CD14-positive monocyte (primary cell): Measurements from ENCODE around the gene MTHFR. TPM values are rescaled to one million over a fixed set of nuclear protein-coding genes. Genes with fewer than 3 reads are reported as not detected.

ENCODE experiments used
- DNase-seq, 3 donors: peaks; one replicate each; pipeline ENCODE4 v3.0.0-alpha.2; 2011 to 2022
- H2AFZ ChIP-seq: 2 replicates; pipeline ENCODE4 v1.6.0; 2012; ENCODE audit warnings: mild to moderate bottlenecking, low read depth, low read length, inconsistent platforms; ENCODE audit not compliant: insufficient read depth, poor library complexity, severe bottlenecking
- H3K27ac ChIP-seq, 2 donors: 1 replicate in 1 of 2; 2 replicates in 1 of 2; pipeline ENCODE4 v1.5.1; 2012 to 2013; ENCODE audit warnings: low read length in 2 of 2, control low read depth in 1 of 2, inconsistent platforms in 1 of 2, low read depth in 1 of 2, mild to moderate bottlenecking in 1 of 2
- H3K27me3 ChIP-seq, 2 donors: one replicate each; pipeline versions ENCODE4 v1.6.0 to v1.6.1; 2011 to 2013; ENCODE audit warnings: low read length in 2 of 2; ENCODE audit not compliant: control insufficient read depth in 2 of 2, insufficient read depth in 2 of 2
- H3K36me3 ChIP-seq, 2 donors: replicated peaks in 1 of 2; 1 replicate in 1 of 2; 2 replicates in 1 of 2; pipeline versions ENCODE4 v1.5.1 to v1.6.1; 2012 to 2013; ENCODE audit warnings: low read length in 2 of 2, control low read depth in 1 of 2, inconsistent platforms in 1 of 2, mild to moderate bottlenecking in 1 of 2; ENCODE audit not compliant: insufficient read depth in 2 of 2, control insufficient read depth in 1 of 2
- H3K4me1 ChIP-seq, 2 donors: 1 replicate in 1 of 2; 2 replicates in 1 of 2; pipeline versions ENCODE4 v1.5.1 to v1.6.1; 2012 to 2013; ENCODE audit warnings: low read length in 2 of 2, control low read depth in 1 of 2, inconsistent platforms in 1 of 2, mild to moderate bottlenecking in 1 of 2, moderate library complexity in 1 of 2; ENCODE audit not compliant: insufficient read depth in 2 of 2, control insufficient read depth in 1 of 2
- H3K4me2 ChIP-seq: replicated peaks from 2 replicates; pipeline ENCODE3; 2012; ENCODE audit warnings: low read length, moderate library complexity, mild to moderate bottlenecking; ENCODE audit not compliant: poor library complexity, severe bottlenecking; ENCODE audit errors: extremely low read depth
- H3K4me3 ChIP-seq, 3 experiments: fragments of 200-600 bp in 1 of 3; sonication (generic) in 1 of 3; replicated peaks in 1 of 3; 1 replicate in 2 of 3; 2 replicates in 1 of 3; pipeline ENCODE4 v1.5.1; 2011 to 2013; ENCODE audit warnings: low read length in 3 of 3, mild to moderate bottlenecking in 3 of 3, control low read depth in 2 of 3, low read depth in 2 of 3, inconsistent platforms in 1 of 3, moderate library complexity in 1 of 3
- H3K79me2 ChIP-seq: 2 replicates; pipeline ENCODE4 v1.6.0; 2012; ENCODE audit warnings: mild to moderate bottlenecking, control low read depth, inconsistent platforms, low read length, moderate library complexity; ENCODE audit not compliant: insufficient read depth
- H3K9ac ChIP-seq: 2 replicates; pipeline ENCODE4 v1.6.0; 2017; ENCODE audit warnings: low read length, mild to moderate bottlenecking; ENCODE audit not compliant: insufficient read depth, poor library complexity, severe bottlenecking
- H3K9me3 ChIP-seq, 2 donors: replicated peaks in 1 of 2; 1 replicate in 1 of 2; 2 replicates in 1 of 2; pipeline versions ENCODE4 v1.5.1 to v1.6.1; 2012 to 2013; ENCODE audit warnings: low read length in 2 of 2, control low read depth in 1 of 2; ENCODE audit not compliant: control insufficient read depth in 1 of 2, insufficient read depth in 1 of 2
- H4K20me1 ChIP-seq: 2 replicates; pipeline ENCODE4 v1.6.0; 2012; ENCODE audit warnings: mild to moderate bottlenecking, low read length, control low read depth, moderate library complexity; ENCODE audit not compliant: insufficient read depth
- H3K27ac Mint-ChIP-seq, 7 donors: one replicate each; pipeline ENCODE4 v1.8.0; 2020; ENCODE audit warnings: mild to moderate bottlenecking in 7 of 7, mixed read lengths in 7 of 7, moderate library complexity in 6 of 7, inconsistent platforms in 2 of 7
- H3K27me3 Mint-ChIP-seq, 3 donors: one replicate each; pipeline ENCODE4 v1.8.0; 2021 to 2022; ENCODE audit warnings: low read depth in 3 of 3, mild to moderate bottlenecking in 3 of 3, mixed read lengths in 3 of 3, moderate library complexity in 3 of 3, inconsistent platforms in 1 of 3
- H3K36me3 Mint-ChIP-seq, 2 donors: one replicate each; pipeline ENCODE4 v1.8.0; 2020; ENCODE audit warnings: mixed read lengths in 2 of 2, inconsistent platforms in 1 of 2, mild to moderate bottlenecking in 1 of 2
- H3K4me1 Mint-ChIP-seq: one replicate; pipeline ENCODE4 v1.8.0; 2020; ENCODE audit warnings: mild to moderate bottlenecking, mixed read lengths
- H3K4me3 Mint-ChIP-seq, 2 donors: one replicate each; pipeline ENCODE4 v1.8.0; 2020; ENCODE audit warnings: mild to moderate bottlenecking in 2 of 2, mixed read lengths in 2 of 2, moderate library complexity in 1 of 2
- H3K9me3 Mint-ChIP-seq, 7 donors: one replicate each; pipeline ENCODE4 v1.8.0; 2020 to 2022; ENCODE audit warnings: mixed read lengths in 7 of 7, mild to moderate bottlenecking in 6 of 7, moderate library complexity in 6 of 7, inconsistent platforms in 2 of 7
- CTCF ChIP-seq: fragments of 200-600 bp; IDR thresholded peaks from one replicate; pipeline ENCODE4 v1.8.0; 2022; ENCODE audit warnings: antibody characterized with exemption, mild to moderate bottlenecking
- WGBS: methylation state at CpG from one replicate; pipeline ENCODE4 v1.1.5; 2013; ENCODE audit warnings: missing lambda C conversion rate; ENCODE audit not compliant: insufficient coverage; 5-methylcytosine and 5-hydroxymethylcytosine counted together
- intact Hi-C, 2 donors: fragments of 100-400 bp; cut with micrococcal nuclease; formaldehyde crosslinking; loops; one replicate each; pipeline versions ENCODE4 v1.15.0 to v1.15.1; 2023
- polyA plus RNA-seq, 3 donors: library from polyadenylated mRNA; depleted of rRNA in 1 of 3; unstranded in 2 of 3; stranded (reverse) in 1 of 3; fragments of 300-500 nt in 2 of 3; fragments of >200 nt in 1 of 3; fragmentation: Illumina TruSeq in 2 of 3; gene quantifications; 1 replicate in 2 of 3; 2 replicates in 1 of 3; pipeline ENCODE4 v1.2.3, GENCODE V29; 2012 to 2021

MTHFR gene
- polyA plus RNA-seq, 3 donors = 4.5 to 41.9 (median 8.5) TPM

GRCh38 chr1:11833497-11833896 lies 27.7 kb upstream of the MTHFR start:
- intact Hi-C loops = no loop called here
- Histone ChIP-seq H3K4me1 (no peaks in the 10 kb centered on the region), H3K9me3 (no peaks in the 10 kb centered on the region), H3K9ac (no peak overlapping the region), H4K20me1 (peaks cover 16% of the 10 kb centered on the region), H2AFZ (no peak overlapping the region), H3K27me3 (no peaks in the 10 kb centered on the region), H3K79me2 (no peaks in the 10 kb centered on the region), H3K27ac (no peak overlapping the region), H3K36me3 (peaks cover 94 to 99% of the 10 kb centered on the region in 2 donors), H3K4me2 (no peak overlapping the region), H3K4me3 (no peak overlapping the region)
- H3K27me3 Mint-ChIP-seq = no peaks in the 10 kb centered on the region
- peak overlapping the region in 1 of 7 donors; percentile 28 for H3K27ac Mint-ChIP-seq
- H3K9me3 Mint-ChIP-seq = no peaks in the 10 kb centered on the region
- H3K36me3 Mint-ChIP-seq = peaks cover 88 to 89% of the 10 kb centered on the region in 2 donors
- H3K4me3 Mint-ChIP-seq = no peak overlapping the region
- WGBS = 95% methylated on average over 8 of the region's 8 CpGs
- no peaks in the 10 kb centered on the region for H3K4me1 Mint-ChIP-seq
- DNase-seq = no peak
- no peak for TF ChIP-seq CTCF

GRCh38 chr1:11831945-11832725 lies 26.4 kb upstream of the MTHFR start:
- no peak for DNase-seq

More at GRCh38 chr1:11831945-11832725, 26.4 kb upstream of the MTHFR start:
- H3K9me3 Mint-ChIP-seq = no peaks in the 10 kb centered on the region
- H3K27ac ChIP-seq = no peak overlapping the region
- H3K9me3 ChIP-seq = no peaks in the 10 kb centered on the region
- no peak overlapping the region for H2AFZ ChIP-seq
- no peak for TF ChIP-seq CTCF
- H3K27me3 Mint-ChIP-seq = peaks cover 0 to 2% (median 0%) of the 10 kb centered on the region in 3 donors
- H3K4me1 ChIP-seq = no peaks in the 10 kb centered on the region
- WGBS = 95% methylated on average over 7 of the region's 9 CpGs
- no peak overlapping the region for H3K27ac Mint-ChIP-seq
- peaks cover 8% of the 10 kb centered on the region for H4K20me1 ChIP-seq
- intact Hi-C loops = no loop called here
- no peaks in the 10 kb centered on the region for H3K27me3 ChIP-seq
- no peaks in the 10 kb centered on the region for H3K4me1 Mint-ChIP-seq
- no peaks in the 10 kb centered on the region for H3K79me2 ChIP-seq
- H3K36me3 ChIP-seq = peaks cover 94 to 99% of the 10 kb centered on the region in 2 donors
- H3K36me3 Mint-ChIP-seq = peaks cover 88 to 89% of the 10 kb centered on the region in 2 donors
- no peak overlapping the region for H3K9ac ChIP-seq
- no peak overlapping the region for H3K4me2 ChIP-seq
- no peak overlapping the region for H3K4me3 Mint-ChIP-seq
- H3K4me3 ChIP-seq = no peak overlapping the region
